CD1c-positive myeloid dendritic cell (primary cell): ENCODE results near the gene EIF2S2.
"Not testable (repeated sequence)": the region's sequence is repeated elsewhere in the genome, so short reads cannot be mapped to it uniquely, and the experiment has no call there.

ENCODE experiments used
- DNase-seq: peaks from one replicate; pipeline ENCODE4 v3.0.0-alpha.2; 2016; ENCODE audit errors: extremely low spot score

The EIF2S2 gene, protein sequence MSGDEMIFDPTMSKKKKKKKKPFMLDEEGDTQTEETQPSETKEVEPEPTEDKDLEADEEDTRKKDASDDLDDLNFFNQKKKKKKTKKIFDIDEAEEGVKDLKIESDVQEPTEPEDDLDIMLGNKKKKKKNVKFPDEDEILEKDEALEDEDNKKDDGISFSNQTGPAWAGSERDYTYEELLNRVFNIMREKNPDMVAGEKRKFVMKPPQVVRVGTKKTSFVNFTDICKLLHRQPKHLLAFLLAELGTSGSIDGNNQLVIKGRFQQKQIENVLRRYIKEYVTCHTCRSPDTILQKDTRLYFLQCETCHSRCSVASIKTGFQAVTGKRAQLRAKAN

DNA sequence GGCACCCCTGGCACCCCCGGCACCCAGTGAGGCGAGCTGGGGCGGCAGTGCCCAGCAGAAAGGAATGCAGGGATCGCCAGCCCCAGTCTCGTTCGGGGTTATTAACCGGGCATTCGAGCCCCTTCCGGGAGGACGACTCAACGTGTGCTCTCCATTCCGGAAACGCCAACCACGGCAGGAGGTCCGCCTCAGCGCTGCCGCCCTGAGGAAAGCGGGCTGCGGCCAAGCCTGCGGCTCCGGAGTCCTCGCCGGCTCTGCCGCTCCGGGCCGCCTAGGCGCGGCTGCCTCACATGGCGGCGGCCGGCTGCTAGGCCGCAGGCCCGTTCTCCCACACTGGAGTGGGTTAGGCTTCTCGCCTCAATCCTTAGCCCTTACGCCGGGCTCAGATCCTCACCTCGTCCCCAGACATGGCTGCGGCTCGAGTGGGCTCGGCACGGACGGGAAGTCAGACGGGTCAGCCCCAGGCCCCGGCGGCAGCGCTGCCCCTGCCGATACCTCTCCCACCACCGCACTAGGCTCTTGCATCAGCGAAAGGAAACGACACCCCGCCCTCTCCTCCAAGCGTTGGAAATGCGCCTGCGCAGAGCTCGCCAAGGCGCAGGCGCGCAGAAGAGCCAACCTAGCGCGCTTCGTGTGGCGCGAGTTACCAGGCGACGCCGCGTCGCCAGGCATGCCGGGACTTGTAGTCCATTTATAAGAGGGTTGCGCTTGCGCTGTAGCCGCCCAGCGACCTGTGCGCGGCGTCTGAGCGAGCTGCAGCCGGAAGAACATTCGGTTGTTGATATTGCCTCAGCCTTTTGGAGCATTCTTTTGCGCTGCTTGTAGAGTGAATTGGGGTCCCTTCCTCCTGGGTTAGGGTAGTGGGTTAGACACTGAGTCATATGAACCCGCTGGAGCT lies at the start of gene EIF2S2:
Gene EIF2S2 (minus strand): TSS at position 542 of the 898 bp plus-strand sequence. CDS start 133 bp downstream, at position 409.
- peak; percentile 100 for DNase-seq

DNA sequence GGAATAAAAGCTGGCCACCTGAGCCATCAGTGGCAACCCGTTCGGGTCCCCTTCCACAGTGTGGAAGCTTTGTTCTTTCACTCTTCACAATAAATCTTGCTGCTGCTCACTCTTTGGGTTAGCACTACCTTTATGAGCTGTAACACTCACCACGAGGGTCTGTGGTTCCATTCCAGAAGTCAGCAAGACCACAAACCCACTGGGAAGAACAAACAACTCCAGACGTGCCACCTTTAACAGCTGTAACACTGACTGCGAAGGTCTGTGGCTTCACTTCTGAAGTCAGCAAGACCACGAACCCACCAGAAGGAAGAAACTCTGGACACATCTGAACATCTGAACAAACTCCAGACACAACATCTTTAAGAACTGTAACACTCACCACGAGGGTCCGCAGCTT lies 45.7 kb upstream of the EIF2S2 start:
- DNase-seq = not testable (repeated sequence)

DNA sequence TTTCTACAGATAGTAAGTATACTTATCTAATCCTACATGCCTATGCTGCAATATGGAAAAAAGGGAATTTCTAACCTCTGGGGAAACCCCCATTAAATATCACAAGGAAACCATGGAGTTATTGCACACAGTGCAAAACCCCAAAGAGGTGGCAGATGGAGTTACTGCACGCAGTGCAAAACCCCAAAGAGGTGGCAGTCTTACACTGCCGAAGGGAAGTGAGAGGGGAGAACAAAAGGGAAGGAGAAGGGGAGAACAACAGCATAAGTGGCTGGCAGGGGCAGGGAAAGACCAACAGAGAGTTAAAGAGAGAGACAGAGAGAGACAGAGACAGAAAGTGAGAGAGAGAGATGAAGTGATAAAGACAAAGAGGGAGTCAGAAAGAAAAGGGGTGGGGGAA lies 43.8 kb upstream of the EIF2S2 start:
- peak; percentile 35 for DNase-seq

DNA sequence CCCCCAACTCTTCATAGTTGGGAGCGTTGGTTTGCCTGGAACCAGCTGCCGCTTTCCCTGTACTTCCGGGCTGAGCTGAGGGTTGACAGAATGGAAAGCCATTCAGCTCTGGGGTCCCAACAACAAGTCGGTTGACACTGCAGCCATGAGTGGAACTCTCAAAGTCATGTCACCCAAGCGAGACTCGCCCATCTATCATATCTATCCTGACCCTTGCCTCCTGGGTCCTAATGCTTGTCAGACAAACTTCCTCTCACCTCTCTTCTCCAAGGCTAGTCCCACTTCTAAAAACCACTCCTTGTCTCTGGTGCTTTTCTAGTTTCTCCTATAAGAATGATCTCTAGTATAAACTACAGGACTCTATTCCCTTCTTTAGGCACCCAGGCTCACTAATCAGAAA lies 41.1 kb upstream of the EIF2S2 start:
- DNase-seq = not testable (repeated sequence)

DNA sequence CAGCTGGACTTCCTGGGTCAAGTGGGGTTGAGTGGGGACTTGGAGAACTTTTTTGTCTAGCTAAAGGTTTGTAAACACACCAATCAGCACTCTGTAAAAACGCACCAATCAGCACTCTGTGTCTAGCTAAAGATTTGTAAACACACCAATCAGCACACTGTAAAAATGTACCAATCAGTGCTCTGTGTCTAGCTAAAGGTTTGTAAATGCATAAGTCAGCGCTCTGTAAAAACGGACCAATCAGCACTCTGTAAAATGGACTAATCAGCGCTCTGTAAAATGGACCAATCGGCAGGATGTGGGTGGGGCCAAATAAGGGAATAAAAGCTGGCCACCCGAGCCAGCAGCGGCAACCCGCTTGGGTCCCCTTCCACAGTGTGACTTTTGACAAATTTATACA lies 40.0 kb upstream of the EIF2S2 start:
- DNase-seq = not testable (repeated sequence)

- no peak for DNase-seq
Observed at GRCh38 chr20:34150306-34151000, 38.4 kb upstream of the EIF2S2 start.

DNA sequence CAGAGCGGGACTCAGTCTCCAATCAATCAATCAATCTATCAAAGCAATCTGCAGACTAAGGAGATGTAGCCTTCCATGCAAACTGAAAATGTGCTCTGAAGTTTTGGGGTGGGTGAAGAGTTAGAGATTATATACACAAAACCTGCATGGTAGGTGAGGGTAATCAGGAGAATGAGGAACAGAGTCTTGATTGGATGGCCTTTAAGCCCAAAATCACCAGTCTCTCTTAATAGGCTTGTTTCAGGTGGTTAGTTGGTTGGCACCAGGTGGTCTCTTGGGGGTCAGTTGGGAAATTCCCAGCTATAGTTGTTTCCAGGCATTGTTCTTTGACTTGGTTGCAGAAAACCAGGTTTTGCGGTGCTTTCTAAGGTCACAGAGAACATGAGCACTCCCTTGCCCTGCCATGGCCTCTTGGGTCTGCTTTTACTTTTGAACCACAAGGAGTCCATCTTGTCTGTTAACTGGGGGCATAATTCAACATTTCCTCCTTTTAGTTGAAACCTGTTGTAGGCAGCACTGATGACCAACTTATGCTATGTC lies 33.3 kb upstream of the EIF2S2 start:
- no peak for DNase-seq

DNA sequence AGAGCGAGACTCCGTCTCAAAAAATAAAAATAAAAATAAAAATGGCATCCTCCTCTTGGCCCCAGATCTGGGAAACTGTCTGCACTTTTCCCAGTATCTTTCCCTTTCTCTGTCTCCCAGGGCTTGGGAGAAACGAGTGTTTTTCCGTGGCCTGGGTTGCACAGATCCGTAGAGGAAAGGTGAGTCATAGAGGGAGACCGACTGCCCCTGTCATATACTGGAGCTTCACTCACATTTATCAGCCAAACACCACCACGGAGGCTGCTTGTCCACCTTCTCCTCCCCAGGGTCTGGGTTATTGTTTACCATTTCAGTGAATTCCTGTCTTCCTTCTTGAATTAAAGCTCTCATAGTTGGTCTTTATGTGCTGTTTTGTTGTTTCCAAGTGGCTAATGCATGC lies 31.9 kb upstream of the EIF2S2 start:
- no peak for DNase-seq

- DNase-seq = no peak
Observed at GRCh38 chr20:34142121-34142520, 30.1 kb upstream of the EIF2S2 start.

DNA sequence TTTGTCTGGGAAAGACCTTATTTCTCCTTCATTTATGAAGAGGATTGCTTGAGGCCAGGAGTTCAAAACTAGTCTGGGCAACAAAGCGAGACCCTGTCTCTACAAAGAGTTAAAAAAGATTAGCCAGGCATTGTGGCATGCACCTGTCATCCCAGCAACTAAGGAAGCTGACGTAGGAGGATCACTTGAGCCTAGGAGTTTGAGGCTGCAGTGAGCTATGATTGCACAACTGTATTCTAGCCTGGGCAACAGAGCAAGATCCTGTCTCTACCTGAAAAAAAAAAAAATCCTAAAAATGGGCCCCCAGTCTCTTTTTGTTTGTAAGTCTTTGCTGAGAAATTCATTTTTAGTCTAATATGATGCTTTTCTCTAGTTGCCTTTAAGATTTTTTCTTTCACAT lies 29.2 kb upstream of the EIF2S2 start:
- DNase-seq = no peak

- not testable (repeated sequence) for DNase-seq
Observed at GRCh38 chr20:34135525-34136275, 23.7 kb upstream of the EIF2S2 start.

DNA sequence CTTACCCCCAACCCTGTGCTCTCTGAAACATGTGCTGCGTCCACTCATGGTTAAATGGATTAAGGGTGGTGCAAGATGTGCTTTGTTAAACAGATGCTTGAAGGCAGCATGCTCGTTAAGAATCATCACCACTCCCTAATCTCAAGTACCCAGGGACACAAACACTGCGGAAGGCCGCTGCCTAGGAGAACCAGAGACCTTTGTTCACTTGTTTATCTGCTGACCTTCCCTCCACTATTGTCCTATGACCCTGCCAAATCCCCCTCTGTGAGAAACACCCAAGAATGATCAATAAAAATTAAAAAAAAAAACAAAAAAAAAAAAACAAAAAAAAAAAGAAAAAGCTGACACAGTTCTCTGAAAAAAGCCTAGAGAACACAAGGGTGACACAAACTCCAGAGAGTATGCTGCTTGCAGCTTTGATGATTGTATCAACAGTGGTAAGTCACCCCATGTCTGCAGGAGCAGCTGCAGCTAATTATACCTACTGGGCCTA lies 21.4 kb upstream of the EIF2S2 start:
- not testable (repeated sequence) for DNase-seq

GRCh38 chr20:34132943-34133342 lies 20.9 kb upstream of the EIF2S2 start:
- not testable (repeated sequence) for DNase-seq

DNA sequence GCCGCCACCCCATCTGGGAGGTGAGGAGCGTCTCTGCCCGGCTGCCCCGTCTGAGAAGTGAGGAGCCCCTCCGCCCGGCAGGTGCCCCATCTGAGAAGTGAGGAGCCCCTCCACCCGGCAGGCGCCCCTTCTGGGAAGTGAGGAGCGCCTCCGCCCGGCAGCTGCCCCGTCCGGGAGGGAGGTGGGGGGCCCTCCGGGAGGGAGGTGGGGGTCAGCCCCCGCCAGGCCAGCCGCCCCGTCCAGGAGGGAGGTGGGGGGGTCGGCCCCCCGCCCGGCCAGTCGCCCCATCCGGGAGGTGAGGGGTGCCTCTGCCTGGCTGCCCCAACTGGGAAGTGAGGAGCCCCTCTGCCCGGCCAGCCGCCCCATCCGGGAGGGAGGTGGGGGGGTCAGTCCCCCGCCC lies 20.4 kb upstream of the EIF2S2 start:
- DNase-seq = not testable (repeated sequence)

- no peak for DNase-seq
Observed at GRCh38 chr20:34131491-34131890, 19.4 kb upstream of the EIF2S2 start.

DNA sequence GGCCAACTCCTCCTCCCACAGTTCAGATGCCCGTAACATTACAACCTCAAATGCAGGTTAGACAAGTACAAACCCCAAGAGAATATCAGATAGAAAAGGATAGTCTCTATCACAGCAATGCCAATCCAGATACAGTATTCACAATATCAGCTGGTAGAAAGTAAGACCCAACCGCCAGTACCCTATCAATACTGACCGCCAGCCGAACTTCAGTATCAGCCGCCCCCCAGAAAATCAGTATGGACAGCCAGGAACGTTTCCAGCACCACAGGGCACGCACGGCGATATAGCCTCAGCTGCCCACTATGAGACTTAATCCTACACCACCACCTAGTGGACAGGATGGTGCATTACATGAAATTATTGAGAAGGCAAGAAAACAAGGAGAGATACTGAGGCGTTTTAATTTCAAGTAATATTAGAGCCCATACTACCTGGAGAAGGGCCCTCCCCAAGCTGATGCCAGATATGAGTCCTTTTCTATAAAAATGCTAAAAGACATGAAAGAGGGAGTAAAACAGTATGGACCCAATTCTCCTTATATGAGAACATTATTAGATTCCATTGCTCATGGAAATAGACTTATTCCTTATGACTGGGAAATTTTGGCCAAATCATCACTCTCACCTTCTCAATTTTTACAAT lies 17.6 kb upstream of the EIF2S2 start:
- DNase-seq = peak; percentile 84

DNA sequence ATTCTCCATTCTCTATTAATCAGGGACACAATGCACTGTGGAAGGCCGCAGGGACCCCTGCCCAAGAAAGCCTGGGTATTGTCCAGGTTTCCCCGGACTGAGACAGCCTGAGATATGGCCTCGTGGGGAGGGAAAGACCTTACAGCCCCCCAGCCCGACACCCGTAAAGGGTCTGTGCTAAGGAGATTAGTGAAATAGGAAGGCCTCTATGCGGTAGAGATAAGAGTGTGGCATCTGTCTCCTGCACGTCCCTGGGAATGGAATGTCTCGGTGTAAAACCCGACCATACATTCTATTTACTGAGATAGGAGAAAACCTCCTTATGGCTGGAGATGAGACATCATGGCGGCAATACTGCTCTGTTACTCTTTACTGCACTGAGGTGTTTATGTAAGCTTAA lies 15.7 kb upstream of the EIF2S2 start:
- DNase-seq = no peak

- DNase-seq = peak; percentile 16
Observed at GRCh38 chr20:34124469-34125249, 12.6 kb upstream of the EIF2S2 start.

- no peak for DNase-seq
Observed at GRCh38 chr20:34123309-34123708, 11.3 kb upstream of the EIF2S2 start.
